Stimulated activated CD8-positive, alpha-beta memory T cell treated with anti-CD3 and anti-CD28 coated beads, Interleukin-12 subunit alpha, Interleukin-12 subunit beta, amount 100 ng/mL, for 24 hours (primary cell): ENCODE results near the gene NSD1.
"Not testable (repeated sequence)": the region's sequence is repeated elsewhere in the genome, so short reads cannot be mapped to it uniquely, and the experiment has no call there.

Source experiments
- DNase-seq: peaks from one replicate; pipeline ENCODE4 v3.0.0-alpha.2; 2020; ENCODE audit errors: extremely low read depth

NSD1 gene

GRCh38 chr5:177126771-177127170 lies 6.8 kb upstream of the NSD1 start:
- no peak for DNase-seq

GRCh38 chr5:177128551-177128981 lies 5.0 kb upstream of the NSD1 start:
- no peak for DNase-seq

GRCh38 chr5:177130211-177131018 lies 3.2 kb upstream of the NSD1 start:
- DNase-seq = no peak

DNA sequence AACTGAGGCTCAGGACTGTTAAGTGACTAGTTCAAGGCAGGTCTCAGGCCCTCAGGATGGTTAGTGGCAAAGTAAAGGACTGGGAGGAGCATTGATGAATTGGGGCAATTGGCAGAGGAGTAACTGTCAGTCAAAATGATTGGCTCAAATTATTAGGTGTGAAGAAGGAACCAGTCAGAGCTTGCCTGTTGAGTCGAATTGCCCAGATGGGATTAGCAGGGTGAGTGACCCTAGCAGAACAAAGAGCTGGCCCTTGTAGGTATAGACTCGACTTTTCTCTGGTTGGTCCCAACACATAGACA lies 2.6 kb upstream of the NSD1 start:
- no peak for DNase-seq

DNA sequence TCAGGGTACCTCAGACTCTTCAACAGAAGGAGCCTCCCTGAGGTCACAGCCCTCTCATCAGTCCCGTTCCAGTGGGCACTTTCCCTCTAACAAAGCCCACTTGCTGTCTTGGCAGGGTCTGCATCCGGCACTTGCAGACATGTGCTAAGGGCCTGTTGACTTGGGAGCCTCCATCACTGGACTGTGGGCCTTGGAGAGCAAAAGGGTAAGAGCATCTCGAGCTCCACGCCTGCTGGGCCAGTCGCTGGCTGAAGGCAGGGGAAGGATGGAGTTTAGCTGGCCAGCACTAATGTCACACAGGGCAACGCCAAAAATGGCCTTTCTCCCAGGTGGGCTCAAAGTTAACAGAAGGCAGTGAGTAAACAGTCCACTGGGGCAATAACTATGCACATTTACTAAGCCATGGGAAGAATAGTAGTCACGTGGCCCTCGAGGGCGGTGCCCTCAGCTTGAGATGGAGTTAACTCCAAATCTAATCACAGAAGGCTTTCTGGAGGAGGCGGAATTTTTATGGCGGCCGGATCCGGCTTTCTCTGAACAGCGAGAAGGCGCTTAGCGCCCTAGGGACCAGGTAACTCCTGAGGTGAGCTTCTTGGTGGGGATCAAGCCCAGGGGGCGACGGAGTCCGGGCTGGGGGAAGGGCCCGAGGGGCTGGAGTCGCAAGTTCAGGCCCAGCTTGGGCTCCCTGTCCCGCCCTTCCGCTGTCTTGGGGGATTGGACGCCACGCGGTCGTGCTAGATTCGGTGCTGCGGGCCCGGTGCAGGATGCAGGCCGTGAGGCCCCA lies 2.0 kb upstream of the NSD1 start:
- DNase-seq = no peak

- DNase-seq = no peak
Measured at GRCh38 chr5:177132136-177133095, 1.2 kb upstream of the NSD1 start.

GRCh38 chr5:177133853-177134696 lies 502 bp downstream of the NSD1 start:
- DNase-seq = no peak

GRCh38 chr5:177134697-177135225 lies 1.2 kb downstream of the NSD1 start:
- DNase-seq = no peak

DNA sequence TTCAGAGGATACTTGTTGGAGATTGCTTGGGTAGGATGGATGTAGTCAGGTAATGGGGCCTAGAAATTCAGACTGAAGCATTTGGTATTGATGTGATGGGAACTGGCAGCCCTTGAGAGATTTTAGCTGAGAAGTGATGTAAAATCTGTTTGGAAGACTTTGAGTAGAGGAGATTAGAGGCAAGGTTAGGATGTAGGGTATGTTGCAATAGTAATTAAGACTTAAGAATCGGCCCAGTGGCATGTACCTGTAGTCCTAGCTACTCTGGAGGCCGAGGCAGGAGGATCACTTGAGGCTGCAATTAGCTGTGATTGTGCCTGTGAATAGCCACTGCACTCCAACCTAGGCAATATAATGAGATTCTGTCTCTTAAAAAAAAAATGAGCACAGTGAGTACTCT lies 6.7 kb downstream of the NSD1 start:
- no peak for DNase-seq

DNA sequence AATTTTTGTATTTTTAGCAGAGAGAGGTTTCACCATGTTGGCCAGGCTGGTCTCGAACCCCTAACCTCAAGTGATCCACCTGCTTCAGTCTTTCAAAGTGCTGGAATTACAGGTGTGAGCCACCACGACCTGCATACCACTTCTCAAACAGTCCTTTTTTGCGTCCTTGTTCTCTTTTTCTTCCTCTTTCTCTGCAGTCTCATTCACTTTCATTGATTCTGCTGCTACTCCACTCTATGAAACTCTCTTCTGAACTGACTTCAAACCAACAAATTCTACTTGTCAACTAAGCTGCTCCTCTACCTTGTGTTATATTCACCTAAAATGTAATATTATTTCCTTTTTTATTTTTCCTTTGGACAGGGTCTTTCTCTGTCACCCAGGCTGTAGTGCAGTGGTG lies 7.9 kb downstream of the NSD1 start:
- DNase-seq = no peak

- no peak for DNase-seq
Measured at GRCh38 chr5:177142098-177142611, 8.6 kb downstream of the NSD1 start.

- DNase-seq = no peak
Measured at GRCh38 chr5:177142778-177143177, 9.2 kb downstream of the NSD1 start.

- no peak for DNase-seq
Measured at GRCh38 chr5:177146891-177147638, 13.5 kb downstream of the NSD1 start.

DNA sequence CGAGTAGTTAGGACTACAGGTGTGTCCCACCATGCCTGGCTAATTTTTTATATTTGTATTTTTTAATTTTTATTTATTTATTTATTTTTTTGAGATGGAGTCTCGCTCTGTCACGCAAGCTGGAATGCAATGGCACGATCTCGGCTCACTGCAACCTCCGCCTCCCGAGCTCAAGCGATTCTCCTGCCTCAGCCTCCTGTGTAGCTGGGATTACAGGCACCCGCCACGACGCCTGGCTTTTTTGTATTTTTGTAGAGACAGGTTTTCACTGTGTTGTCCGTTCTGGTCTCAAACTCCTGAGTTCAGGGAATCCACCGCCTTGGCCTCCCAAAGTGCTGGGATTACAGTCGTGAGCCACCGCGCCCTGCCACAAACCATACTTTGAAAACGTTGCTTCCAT lies 16.5 kb downstream of the NSD1 start:
- not testable (repeated sequence) for DNase-seq

DNA sequence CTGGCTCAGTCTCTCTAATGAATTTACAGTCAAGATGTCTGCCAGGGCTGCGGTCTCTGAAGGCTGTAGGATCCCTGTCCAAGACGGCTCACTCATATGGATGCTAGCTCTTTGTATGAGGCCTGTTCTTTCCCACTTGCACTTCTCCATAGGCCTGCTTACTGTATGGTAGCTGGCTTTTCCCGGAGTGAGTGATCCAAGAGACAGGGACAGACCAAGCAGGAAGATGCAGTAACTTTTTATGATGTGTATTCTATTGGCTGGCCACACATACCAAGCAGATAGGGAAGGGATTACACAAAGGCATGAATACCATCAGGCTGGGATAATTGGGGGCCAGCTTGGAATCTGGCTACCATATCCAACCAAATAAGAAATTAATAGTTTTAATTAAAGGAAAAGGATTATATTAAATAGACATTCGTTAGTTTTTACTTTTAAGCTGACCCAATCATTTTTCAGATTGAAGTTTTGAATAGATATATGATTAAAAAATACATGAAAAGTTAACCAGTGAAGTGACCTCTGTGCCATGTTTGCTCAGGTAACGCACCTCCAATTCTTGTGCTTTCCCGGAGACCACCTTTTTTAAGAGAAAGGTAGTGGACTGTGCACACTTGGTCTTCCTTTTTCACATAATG lies 20.6 kb downstream of the NSD1 start:
- DNase-seq = no peak

- no peak for DNase-seq
Measured at GRCh38 chr5:177162379-177162778, 28.8 kb downstream of the NSD1 start.

GRCh38 chr5:177163500-177163899 lies 29.9 kb downstream of the NSD1 start:
- no peak for DNase-seq

DNA sequence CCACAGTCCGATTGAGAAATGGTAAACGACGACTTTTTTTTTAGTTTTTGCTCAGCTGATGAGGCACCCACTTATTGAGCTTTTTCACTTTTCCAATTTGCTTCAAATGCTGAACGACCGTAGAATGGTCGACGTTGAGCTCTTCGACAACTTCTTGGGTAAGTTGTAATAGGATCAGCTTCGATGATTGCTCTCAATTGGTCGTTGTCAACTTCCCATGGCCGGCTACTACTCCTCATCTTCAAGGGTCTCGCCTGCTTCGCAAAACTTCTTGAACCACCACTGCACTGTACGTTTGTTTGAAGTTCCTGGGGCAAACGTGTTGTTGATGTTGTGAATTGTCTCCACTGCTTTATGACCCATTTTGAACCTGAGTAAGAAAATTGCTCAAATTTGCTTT lies 35.7 kb downstream of the NSD1 start:
- no peak for DNase-seq

DNA sequence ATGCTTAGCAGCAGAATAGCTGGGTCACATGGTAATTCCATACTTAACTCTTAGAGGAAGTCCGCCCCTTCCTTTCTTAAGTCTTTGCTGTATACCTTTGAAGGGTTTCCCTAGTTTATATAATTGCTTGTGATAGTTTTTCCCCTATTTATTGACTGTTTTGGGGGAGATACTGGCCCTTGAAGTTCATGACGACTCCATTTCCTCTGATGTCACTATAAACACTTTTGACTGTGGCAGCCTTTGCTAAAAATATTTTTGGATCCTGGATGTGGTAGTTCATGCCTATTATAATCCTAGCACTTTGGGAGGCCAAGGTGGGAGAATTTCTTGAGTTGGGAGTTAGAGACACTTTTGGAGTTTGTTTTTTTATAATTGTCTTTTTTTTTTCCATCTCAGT lies 38.4 kb downstream of the NSD1 start:
- DNase-seq = no peak

DNA sequence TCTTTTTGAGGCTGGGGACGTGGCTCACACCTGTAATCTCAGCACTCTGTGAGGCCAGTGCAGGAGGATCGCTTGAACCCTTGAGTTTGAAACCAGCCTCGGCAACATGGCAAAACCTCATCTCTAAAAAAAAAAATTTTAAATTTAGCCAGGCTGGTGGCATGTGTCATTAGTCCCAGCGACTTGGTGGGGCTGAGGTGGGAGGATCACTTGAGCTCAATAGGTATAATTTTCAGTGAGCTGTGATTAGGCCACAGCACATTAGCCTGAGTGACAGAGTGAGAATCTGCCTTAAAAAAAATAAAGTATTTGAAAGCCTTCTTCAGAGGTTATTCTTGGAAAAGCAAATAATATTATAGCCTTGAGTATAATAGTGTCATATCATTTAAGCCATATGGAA lies 41.8 kb downstream of the NSD1 start:
- no peak for DNase-seq
